ENCODE data around the gene FBLN7.

DNA sequence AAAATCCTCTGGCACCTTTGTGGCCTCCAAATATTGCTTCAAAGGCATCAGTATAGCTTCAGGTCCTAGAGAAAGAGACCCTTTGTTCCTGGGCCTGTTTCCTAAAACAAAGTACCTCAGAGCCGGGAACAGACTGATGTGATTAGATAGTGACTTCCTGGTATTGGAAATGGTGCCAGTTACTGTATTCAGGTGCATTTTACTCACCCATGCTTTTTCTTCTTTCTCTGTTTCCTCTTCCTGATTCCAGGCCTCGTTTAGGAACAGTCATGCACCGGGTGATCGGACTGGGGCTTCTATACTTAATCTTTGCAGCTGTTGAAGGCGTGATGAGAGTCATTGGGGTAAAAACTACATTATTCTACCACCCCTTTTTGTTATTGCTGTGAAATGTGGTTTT lies 48.8 kb upstream of the FBLN7 start:
- TF ChIP-seq, protein P1, sequence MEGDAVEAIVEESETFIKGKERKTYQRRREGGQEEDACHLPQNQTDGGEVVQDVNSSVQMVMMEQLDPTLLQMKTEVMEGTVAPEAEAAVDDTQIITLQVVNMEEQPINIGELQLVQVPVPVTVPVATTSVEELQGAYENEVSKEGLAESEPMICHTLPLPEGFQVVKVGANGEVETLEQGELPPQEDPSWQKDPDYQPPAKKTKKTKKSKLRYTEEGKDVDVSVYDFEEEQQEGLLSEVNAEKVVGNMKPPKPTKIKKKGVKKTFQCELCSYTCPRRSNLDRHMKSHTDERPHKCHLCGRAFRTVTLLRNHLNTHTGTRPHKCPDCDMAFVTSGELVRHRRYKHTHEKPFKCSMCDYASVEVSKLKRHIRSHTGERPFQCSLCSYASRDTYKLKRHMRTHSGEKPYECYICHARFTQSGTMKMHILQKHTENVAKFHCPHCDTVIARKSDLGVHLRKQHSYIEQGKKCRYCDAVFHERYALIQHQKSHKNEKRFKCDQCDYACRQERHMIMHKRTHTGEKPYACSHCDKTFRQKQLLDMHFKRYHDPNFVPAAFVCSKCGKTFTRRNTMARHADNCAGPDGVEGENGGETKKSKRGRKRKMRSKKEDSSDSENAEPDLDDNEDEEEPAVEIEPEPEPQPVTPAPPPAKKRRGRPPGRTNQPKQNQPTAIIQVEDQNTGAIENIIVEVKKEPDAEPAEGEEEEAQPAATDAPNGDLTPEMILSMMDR (IDR thresholded peaks at IDR 0.05) = no peak
- TF ChIP-seq POLR2AphosphoS5 (IDR thresholded peaks at IDR 0.05) = no peak
